Endodermal cell (in vitro differentiated cells): ENCODE results near the gene SMG7. TPM values are rescaled to one million over a fixed set of nuclear protein-coding genes. Genes with fewer than 3 reads are reported as not detected.

ENCODE experiments used
- DNase-seq: peaks from one replicate; pipeline ENCODE4 v3.0.0-alpha.2; 2017
- H3K27ac ChIP-seq: 2 replicates; pipeline ENCODE4 v1.5.1; 2013; ENCODE audit warnings: mild to moderate bottlenecking, low read depth, low read length, moderate library complexity
- H3K27me3 ChIP-seq: 2 replicates; pipeline ENCODE4 v1.6.1; 2013; ENCODE audit warnings: mild to moderate bottlenecking, low read length, moderate library complexity; ENCODE audit not compliant: insufficient read depth, control insufficient read depth, poor library complexity, severe bottlenecking
- H3K36me3 ChIP-seq: 2 replicates; pipeline ENCODE4 v1.7.0; 2013; ENCODE audit warnings: mild to moderate bottlenecking, low read length, moderate library complexity; ENCODE audit not compliant: control insufficient read depth, insufficient read depth
- H3K4me1 ChIP-seq: one replicate; pipeline ENCODE4 v1.7.0; 2013; ENCODE audit warnings: low read length; ENCODE audit not compliant: control insufficient read depth, insufficient read depth
- H3K4me3 ChIP-seq: 2 replicates; pipeline ENCODE4 v1.5.1; 2013; ENCODE audit warnings: mild to moderate bottlenecking, low read length, moderate library complexity
- H3K9ac ChIP-seq: 2 replicates; pipeline ENCODE4 v1.6.1; 2013; ENCODE audit warnings: mild to moderate bottlenecking, low read length, moderate library complexity; ENCODE audit not compliant: poor library complexity, severe bottlenecking; ENCODE audit errors: extremely low read depth
- H3K9me3 ChIP-seq: 2 replicates; pipeline ENCODE4 v1.6.1; 2013; ENCODE audit warnings: mild to moderate bottlenecking, low read length, moderate library complexity; ENCODE audit not compliant: control insufficient read depth
- H3K27ac Mint-ChIP-seq: 2 replicates; pipeline ENCODE4 v1.8.0; 2020; ENCODE audit warnings: mixed read lengths
- H3K27me3 Mint-ChIP-seq: 2 replicates; pipeline ENCODE4 v1.8.0; 2021; ENCODE audit warnings: mild to moderate bottlenecking, mixed read lengths; ENCODE audit not compliant: insufficient read depth
- H3K36me3 Mint-ChIP-seq: 2 replicates; pipeline ENCODE4 v1.8.0; 2020; ENCODE audit warnings: low read depth, mixed read lengths
- H3K4me1 Mint-ChIP-seq: 2 replicates; pipeline ENCODE4 v1.8.0; 2020; ENCODE audit warnings: mixed read lengths
- H3K4me3 Mint-ChIP-seq: 2 replicates; pipeline ENCODE4 v1.8.0; 2020; ENCODE audit warnings: mild to moderate bottlenecking, moderate library complexity, mixed read lengths
- H3K9me3 Mint-ChIP-seq: 2 replicates; pipeline ENCODE4 v1.8.0; 2020; ENCODE audit warnings: mild to moderate bottlenecking, mixed read lengths
- CTCF ChIP-seq: fragments of 200-600 bp; sonication (generic); conservative IDR thresholded peaks from 2 replicates; pipeline ENCODE4 v1.5.0; 2021; ENCODE audit warnings: antibody characterized with exemption, mild to moderate bottlenecking
- WGBS, 2 experiments: methylation state at CpG; one replicate each; pipeline versions ENCODE4 v1.1.5 to v1.1.7; 2013; ENCODE audit warnings: missing lambda C conversion rate in 2 of 2, mixed read lengths in 1 of 2; ENCODE audit not compliant: insufficient coverage in 1 of 2, insufficient read length in 1 of 2; 5-methylcytosine and 5-hydroxymethylcytosine counted together
- total RNA-seq, 2 donors: library from RNA; stranded (reverse); fragmentation: NEBNext Ultra II Directional in 1 of 2; extraction: Animal tissue kit (Norgen Biotek cat#: 25700) in 1 of 2; gene quantifications; 2 replicates in 1 of 2; 3 replicates in 1 of 2; pipeline ENCODE4 v1.2.1, GENCODE V29; 2021

Gene SMG7
- total RNA-seq, 2 donors from 2014 or later: 60.5 to 75.9 TPM

GRCh38 chr1:183565261-183565660 lies 93.0 kb downstream of the SMG7 start:
- H3K4me3 Mint-ChIP-seq: no peak overlapping the region
- Histone ChIP-seq H3K4me1 (no peaks in the 10 kb centered on the region), H3K27ac (no peak overlapping the region), H3K36me3 (peaks cover 6% of the 10 kb centered on the region), H3K9ac (no peak overlapping the region), H3K4me3 (no peak overlapping the region), H3K9me3 (no peaks in the 10 kb centered on the region), H3K27me3 (no peaks in the 10 kb centered on the region)
- no peak for DNase-seq
- no peak overlapping the region for H3K27ac Mint-ChIP-seq
- no peaks in the 10 kb centered on the region for H3K27me3 Mint-ChIP-seq
- 68 to 92% methylated on average over 3 to 4 of the region's 4 CpGs for WGBS, 2 experiments
- TF ChIP-seq CTCF: no peak
- H3K9me3 Mint-ChIP-seq: no peaks in the 10 kb centered on the region
- no peaks in the 10 kb centered on the region for H3K36me3 Mint-ChIP-seq
- H3K4me1 Mint-ChIP-seq: peaks cover 5% of the 10 kb centered on the region

- Histone ChIP-seq H3K27ac (no peak overlapping the region), H3K27me3 (no peaks in the 10 kb centered on the region), H3K9me3 (no peaks in the 10 kb centered on the region), H3K4me1 (no peaks in the 10 kb centered on the region), H3K9ac (no peak overlapping the region), H3K4me3 (no peak overlapping the region), H3K36me3 (peaks cover 3% of the 10 kb centered on the region)
- no peak for TF ChIP-seq CTCF
- peaks cover 5% of the 10 kb centered on the region for H3K4me1 Mint-ChIP-seq
- H3K27me3 Mint-ChIP-seq: no peaks in the 10 kb centered on the region
- WGBS, 2 experiments: 95 to 100% methylated on average over 2 of the region's 2 CpGs
- peak; percentile 28 for DNase-seq
- no peaks in the 10 kb centered on the region for H3K9me3 Mint-ChIP-seq
- no peak overlapping the region for H3K4me3 Mint-ChIP-seq
- H3K36me3 Mint-ChIP-seq: no peaks in the 10 kb centered on the region
- no peak overlapping the region for H3K27ac Mint-ChIP-seq
Measured at GRCh38 chr1:183566026-183566425, 93.7 kb downstream of the SMG7 start.

GRCh38 chr1:183567584-183567983 lies 95.3 kb downstream of the SMG7 start:
- Histone ChIP-seq H3K4me1 (no peaks in the 10 kb centered on the region), H3K9ac (no peak overlapping the region), H3K36me3 (no peaks in the 10 kb centered on the region), H3K27me3 (no peaks in the 10 kb centered on the region), H3K27ac (no peak overlapping the region), H3K9me3 (no peaks in the 10 kb centered on the region), H3K4me3 (no peak overlapping the region)
- DNase-seq: peak; percentile 42
- no peak overlapping the region for H3K4me3 Mint-ChIP-seq
- no peak overlapping the region for H3K27ac Mint-ChIP-seq
- no peak for TF ChIP-seq CTCF
- H3K27me3 Mint-ChIP-seq: no peaks in the 10 kb centered on the region
- H3K36me3 Mint-ChIP-seq: no peaks in the 10 kb centered on the region
- WGBS, 2 experiments: 92 to 95% methylated on average over 5 of the region's 5 CpGs
- peaks cover 5% of the 10 kb centered on the region for H3K4me1 Mint-ChIP-seq
- H3K9me3 Mint-ChIP-seq: no peaks in the 10 kb centered on the region
